Measurements from ENCODE around the gene CTSZ.
"Not testable (repeated sequence)": the region's sequence is repeated elsewhere in the genome, so short reads cannot be mapped to it uniquely, and the experiment has no call there.

CTSZ gene

DNA sequence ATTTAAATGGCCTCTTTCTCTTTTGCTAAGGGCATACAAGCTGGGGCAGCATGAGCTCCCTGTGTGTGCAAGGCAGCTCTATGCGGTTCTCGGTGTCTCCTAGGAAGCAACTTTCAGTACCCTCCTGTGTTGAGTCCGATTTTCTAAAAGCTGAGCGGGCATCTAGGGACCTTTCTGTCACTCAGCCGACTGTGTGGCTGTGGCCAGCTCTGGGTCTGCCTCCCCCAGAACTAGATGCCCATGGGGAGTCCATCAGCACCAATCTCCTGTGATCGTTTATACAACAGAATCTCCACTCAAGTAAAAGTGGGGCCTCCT lies 18.5 kb downstream of the CTSZ start:
- TF ChIP-seq, protein P1, sequence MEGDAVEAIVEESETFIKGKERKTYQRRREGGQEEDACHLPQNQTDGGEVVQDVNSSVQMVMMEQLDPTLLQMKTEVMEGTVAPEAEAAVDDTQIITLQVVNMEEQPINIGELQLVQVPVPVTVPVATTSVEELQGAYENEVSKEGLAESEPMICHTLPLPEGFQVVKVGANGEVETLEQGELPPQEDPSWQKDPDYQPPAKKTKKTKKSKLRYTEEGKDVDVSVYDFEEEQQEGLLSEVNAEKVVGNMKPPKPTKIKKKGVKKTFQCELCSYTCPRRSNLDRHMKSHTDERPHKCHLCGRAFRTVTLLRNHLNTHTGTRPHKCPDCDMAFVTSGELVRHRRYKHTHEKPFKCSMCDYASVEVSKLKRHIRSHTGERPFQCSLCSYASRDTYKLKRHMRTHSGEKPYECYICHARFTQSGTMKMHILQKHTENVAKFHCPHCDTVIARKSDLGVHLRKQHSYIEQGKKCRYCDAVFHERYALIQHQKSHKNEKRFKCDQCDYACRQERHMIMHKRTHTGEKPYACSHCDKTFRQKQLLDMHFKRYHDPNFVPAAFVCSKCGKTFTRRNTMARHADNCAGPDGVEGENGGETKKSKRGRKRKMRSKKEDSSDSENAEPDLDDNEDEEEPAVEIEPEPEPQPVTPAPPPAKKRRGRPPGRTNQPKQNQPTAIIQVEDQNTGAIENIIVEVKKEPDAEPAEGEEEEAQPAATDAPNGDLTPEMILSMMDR (IDR thresholded peaks at IDR 0.05; ENCODE audit: low read depth, low read length, missing control alignments), result no peak
- in situ Hi-C loops (cut with HindIII; ENCODE audit: low sequenced_read_pairs), result no loop called here
- no peak overlapping the region for H3K4me3 ChIP-seq (ENCODE audit: low read depth, low read length)
- DNase-seq (ENCODE audit: low read depth), result no peak

DNA sequence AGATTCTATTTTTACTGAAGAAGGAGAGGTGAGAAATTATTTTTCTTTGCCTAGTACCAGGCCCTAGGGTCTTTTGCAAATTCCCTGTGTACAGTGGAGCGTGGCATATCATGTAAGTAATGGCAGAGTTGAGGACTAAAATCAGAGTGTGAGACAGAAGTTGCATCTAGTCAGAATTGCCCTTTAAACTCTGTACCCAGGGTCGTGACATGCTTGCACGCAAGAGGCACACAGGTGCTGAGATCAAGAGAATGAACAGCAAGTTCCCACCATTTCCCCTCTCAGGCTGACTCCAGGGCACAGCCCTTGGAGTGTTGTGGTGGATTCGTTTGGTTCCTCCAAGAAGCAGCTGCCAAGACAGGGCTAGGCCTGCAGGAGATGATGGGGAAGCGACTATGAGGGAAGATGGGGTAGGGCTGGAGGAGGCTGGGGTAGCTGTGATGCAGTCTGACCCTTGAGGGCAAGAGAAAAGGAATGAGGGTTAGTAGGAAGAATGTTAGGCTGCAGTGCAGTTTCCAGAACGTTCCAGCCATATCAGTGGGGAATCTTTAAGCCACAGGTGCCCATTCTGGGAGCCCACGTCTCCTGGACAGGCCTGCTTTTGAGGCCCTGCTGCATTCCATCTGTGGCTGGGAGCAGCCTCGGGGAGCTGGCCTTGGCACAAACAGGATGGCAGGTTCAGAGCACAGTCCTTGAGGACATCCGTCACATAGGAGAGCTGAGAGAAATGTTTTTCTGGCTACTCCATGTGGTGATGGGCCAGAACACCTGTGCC lies 19.1 kb downstream of the CTSZ start:
- in situ Hi-C loops (cut with HindIII; ENCODE audit: low sequenced_read_pairs), result no loop called here
- no peak for DNase-seq (ENCODE audit: low read depth)
- TF ChIP-seq, protein P1 (IDR thresholded peaks at IDR 0.05; ENCODE audit: low read depth, low read length, missing control alignments), result no peak

DNA sequence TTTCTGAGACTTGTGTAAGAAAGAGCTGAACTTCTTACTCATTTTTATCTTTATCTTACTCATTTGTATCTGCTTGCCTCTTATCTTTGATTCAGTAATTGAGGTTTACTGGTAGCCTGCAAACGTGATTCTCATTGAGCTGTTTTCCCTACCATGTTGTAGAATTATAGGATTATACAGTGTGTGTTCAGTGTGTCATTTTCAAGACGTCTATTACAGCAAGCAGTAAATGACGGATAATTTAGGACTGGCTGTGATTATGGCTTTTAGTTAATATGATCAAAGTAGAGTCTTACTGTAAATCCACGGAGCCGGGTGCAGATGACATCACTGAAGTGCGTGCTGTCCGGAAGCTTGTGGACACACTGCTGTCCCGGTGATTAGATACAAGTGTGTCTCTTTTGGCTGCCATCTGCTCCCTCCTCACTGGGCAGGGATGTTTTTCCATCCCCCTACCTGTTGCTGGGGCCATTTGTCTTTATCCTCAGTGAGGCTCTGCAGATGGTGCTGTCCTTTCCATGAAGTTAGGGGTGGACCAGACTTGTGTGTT lies 20.0 kb downstream of the CTSZ start:
- DNase-seq (ENCODE audit: low read depth), result no peak
- no peak overlapping the region for H3K4me3 ChIP-seq (ENCODE audit: low read depth, low read length)
- TF ChIP-seq, protein P1 (IDR thresholded peaks at IDR 0.05; ENCODE audit: low read depth, low read length, missing control alignments), result no peak
- in situ Hi-C loops (cut with HindIII; ENCODE audit: low sequenced_read_pairs), result no loop called here

More for the DNA sequence above, 19.1 kb downstream of the CTSZ start:
- H3K4me3 ChIP-seq (ENCODE audit: low read depth, low read length), result no peak overlapping the region

DNA sequence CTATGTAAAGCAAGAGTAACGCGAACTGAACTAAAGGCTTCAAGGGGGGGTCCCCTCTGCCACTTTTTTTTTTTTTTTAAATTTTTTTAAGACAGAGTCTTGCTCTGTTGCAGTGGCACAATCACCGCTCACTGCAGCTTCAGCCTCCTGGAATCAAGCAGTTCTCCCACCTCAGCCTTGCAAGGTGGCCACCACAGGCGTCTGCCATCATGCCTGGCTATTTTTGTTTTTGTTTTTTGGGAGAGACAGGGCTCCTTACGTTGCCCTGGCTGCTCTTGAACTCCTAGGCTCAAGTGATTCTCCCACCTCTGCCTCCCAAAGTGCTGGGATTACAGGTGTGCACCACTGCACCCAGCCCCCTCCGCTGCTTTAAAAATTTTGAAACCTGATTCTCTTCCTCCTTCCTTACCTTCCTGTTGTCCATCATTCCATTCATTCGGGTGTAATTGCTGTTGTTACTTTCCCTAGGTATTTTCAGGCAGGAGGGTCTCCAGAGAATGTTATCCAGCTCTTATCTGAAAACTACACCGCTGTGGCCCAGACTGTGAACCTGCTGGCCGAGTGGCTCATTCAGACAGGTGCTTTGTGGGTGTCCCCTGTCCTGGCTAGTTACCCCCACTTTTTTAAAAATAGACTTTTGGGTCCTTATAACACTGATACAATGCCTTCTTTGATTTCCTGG lies 20.6 kb downstream of the CTSZ start:
- TF ChIP-seq, protein P1 (IDR thresholded peaks at IDR 0.05; ENCODE audit: low read depth, low read length, missing control alignments), result no peak
- DNase-seq (ENCODE audit: low read depth), result no peak
- no peak overlapping the region for H3K4me3 ChIP-seq (ENCODE audit: low read depth, low read length)

DNA sequence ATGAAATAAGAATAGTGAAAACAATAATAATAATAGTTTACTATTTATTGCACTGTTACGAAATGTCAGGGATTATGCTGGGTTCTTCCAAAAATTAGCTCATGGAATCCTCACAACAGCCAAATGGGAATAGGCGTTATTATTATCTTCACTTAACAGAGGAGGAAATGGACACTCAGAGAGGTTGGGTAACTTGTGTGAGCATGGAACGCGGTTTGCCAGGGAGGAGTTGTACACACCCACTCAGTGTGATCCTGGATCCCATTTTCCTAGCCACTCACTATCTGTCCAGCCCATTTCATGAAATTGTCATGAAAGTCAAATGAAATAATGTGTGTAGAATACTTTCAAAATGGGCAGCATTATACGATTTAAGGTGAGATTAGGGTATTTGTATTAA lies 21.4 kb downstream of the CTSZ start:
- DNase-seq (ENCODE audit: low read depth), result no peak
- TF ChIP-seq, protein P1 (IDR thresholded peaks at IDR 0.05; ENCODE audit: low read depth, low read length, missing control alignments), result no peak
- H3K4me3 ChIP-seq (ENCODE audit: low read depth, low read length), result no peak overlapping the region
- in situ Hi-C loops (cut with HindIII; ENCODE audit: low sequenced_read_pairs), result no loop called here

More for the DNA sequence above, 20.6 kb downstream of the CTSZ start:
- in situ Hi-C loops (cut with HindIII; ENCODE audit: low sequenced_read_pairs), result no loop called here

DNA sequence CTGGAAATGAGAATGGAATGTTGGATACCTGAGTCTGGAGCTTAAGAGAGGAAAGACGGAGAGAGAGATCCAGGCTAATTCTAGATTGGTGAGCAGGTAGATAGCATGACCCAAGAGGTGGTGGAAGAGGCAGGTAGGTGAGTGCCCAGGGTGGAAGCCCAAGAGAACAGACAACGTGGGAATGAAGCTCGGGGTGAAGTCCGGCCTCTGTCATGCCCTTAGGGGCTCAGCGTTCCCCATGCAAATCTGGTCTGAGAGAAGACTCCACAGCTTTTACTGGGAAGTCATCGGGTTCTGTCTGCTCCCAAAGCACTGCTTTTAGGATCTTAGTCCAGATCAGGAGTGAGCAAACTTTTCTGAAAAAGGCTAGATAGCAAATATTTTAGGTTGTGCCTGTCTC lies 22.4 kb downstream of the CTSZ start:
- no peak overlapping the region for H3K4me3 ChIP-seq (ENCODE audit: low read depth, low read length)
- in situ Hi-C loops (cut with HindIII; ENCODE audit: low sequenced_read_pairs), result no loop called here
- no peak for DNase-seq (ENCODE audit: low read depth)
- TF ChIP-seq, protein P1 (IDR thresholded peaks at IDR 0.05; ENCODE audit: low read depth, low read length, missing control alignments), result no peak

DNA sequence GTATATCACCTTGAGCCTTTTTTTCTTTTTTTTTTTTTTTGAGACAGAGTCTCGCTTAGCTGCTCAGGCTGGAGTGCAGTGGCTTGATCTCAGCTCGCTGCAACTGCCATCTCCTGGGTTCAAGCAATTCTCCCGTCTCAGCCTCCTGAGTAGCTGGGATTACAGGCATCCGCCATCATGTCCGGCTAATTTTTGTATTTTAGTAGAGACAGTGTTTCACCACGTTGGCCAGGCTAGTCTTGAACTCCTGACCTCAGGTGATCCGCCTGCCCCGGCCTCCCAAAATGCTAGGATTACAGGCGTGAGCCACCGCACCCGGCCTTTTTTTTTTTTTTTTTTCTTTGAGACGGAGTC lies 24.0 kb downstream of the CTSZ start:
- H3K4me3 ChIP-seq (ENCODE audit: low read depth, low read length); in situ Hi-C loops (cut with HindIII; ENCODE audit: low sequenced_read_pairs); DNase-seq (ENCODE audit: low read depth): not testable (repeated sequence)
